SK-N-SH (cell line): ENCODE measurements around the gene OR6X1. TPM values are rescaled to one million over a fixed set of nuclear protein-coding genes. Genes with fewer than 3 reads are reported as not detected.

ENCODE experiments used
- CTCF ChIA-PET: fragments of 300-600, 350-600 bp; formaldehyde crosslinking; extraction: SDS; loops from one replicate; lab custom pipeline; 2021; lab: Yijun Ruan, JAX
- POLR2A ChIA-PET: fragments of 350-600 bp; sonication (Branson Sonifier 250); formaldehyde crosslinking; extraction: SDS; loops from one replicate; lab custom pipeline; 2020; ENCODE audit warnings: antibody characterized with exemption, inconsistent platforms; lab: Yijun Ruan, JAX
- DNase-seq: peaks from one replicate; pipeline ENCODE4 v3.0.0; 2012
- H2AFZ ChIP-seq: fragments of 200-600 bp; sonication (generic); 2 replicates; pipeline ENCODE4 v1.8.1; 2016; ENCODE audit warnings: antibody characterized with exemption, mild to moderate bottlenecking, low read depth
- H3F3A ChIP-seq: fragments of 200-600 bp; sonication (generic); replicated peaks from 2 replicates; pipeline ENCODE3; 2016; ENCODE audit warnings: antibody characterized with exemption, mild to moderate bottlenecking; ENCODE audit not compliant: insufficient read depth
- H3K27ac ChIP-seq, 2 experiments: fragments of 200-500 bp in 1 of 2; fragments of 200-600 bp in 1 of 2; sonication (Bioruptor generic) in 1 of 2; sonication (generic), shearing (Covaris generic) in 1 of 2; 2 replicates each; pipeline versions ENCODE4 v1.5.1 to v1.6.1; 2014 to 2016; ENCODE audit warnings: low read depth in 2 of 2, inconsistent platforms in 1 of 2, low read length in 1 of 2, mild to moderate bottlenecking in 1 of 2, mixed read lengths in 1 of 2
- H3K27me3 ChIP-seq: fragments of 200-600 bp; sonication (generic), shearing (Covaris generic); 2 replicates; pipeline ENCODE4 v1.6.1; 2016; ENCODE audit warnings: mixed run types; ENCODE audit not compliant: insufficient read depth
- H3K36me3 ChIP-seq, 2 experiments: fragments of 200-500 bp in 1 of 2; fragments of 200-600 bp in 1 of 2; sonication (Bioruptor generic) in 1 of 2; sonication (generic) in 1 of 2; replicated peaks in 1 of 2; 2 replicates each; pipeline versions ENCODE3 to v1.5.1; 2014 to 2016; ENCODE audit warnings: low read length in 1 of 2, mild to moderate bottlenecking in 1 of 2; ENCODE audit not compliant: insufficient read depth in 2 of 2, control insufficient read depth in 1 of 2
- H3K4me1 ChIP-seq, 2 experiments: fragments of 200-500 bp in 1 of 2; fragments of 200-600 bp in 1 of 2; sonication (Bioruptor generic) in 1 of 2; sonication (generic), shearing (Covaris generic) in 1 of 2; 2 replicates each; pipeline versions ENCODE4 v1.5.1 to v1.6.1; 2014 to 2016; ENCODE audit warnings: low read depth in 1 of 2, low read length in 1 of 2, mixed run types in 1 of 2; ENCODE audit not compliant: insufficient read depth in 2 of 2, control insufficient read depth in 1 of 2
- H3K4me2 ChIP-seq: fragments of 200-600 bp; sonication (generic), shearing (Covaris generic); 2 replicates; pipeline ENCODE4 v1.6.1; 2017; ENCODE audit warnings: mixed run types
- H3K4me3 ChIP-seq, 2 experiments: fragments of 200-500 bp in 1 of 2; fragments of 200-600 bp in 1 of 2; sonication (Bioruptor generic) in 1 of 2; sonication (generic), shearing (Covaris generic) in 1 of 2; 2 replicates each; pipeline versions ENCODE4 v1.5.1 to v1.8.1; 2014 to 2016; ENCODE audit warnings: low read depth in 2 of 2, inconsistent platforms in 1 of 2, low read length in 1 of 2, mild to moderate bottlenecking in 1 of 2, mixed read lengths in 1 of 2, moderate library complexity in 1 of 2
- H3K79me2 ChIP-seq: fragments of 200-600 bp; sonication (generic); 2 replicates; pipeline ENCODE4 v1.8.1; 2017; ENCODE audit warnings: mild to moderate bottlenecking; ENCODE audit not compliant: insufficient read depth
- H3K9ac ChIP-seq: fragments of 200-600 bp; sonication (generic); 2 replicates; pipeline ENCODE4 v1.6.1; 2017; ENCODE audit warnings: mixed run types
- H3K9me2 ChIP-seq: fragments of 200-600 bp; sonication (generic); 2 replicates; pipeline ENCODE4 v1.6.1; 2017; ENCODE audit warnings: mixed run types
- H3K9me3 ChIP-seq: fragments of 200-600 bp; sonication (generic); 2 replicates; pipeline ENCODE4 v1.6.1; 2017; ENCODE audit warnings: mixed run types, mild to moderate bottlenecking, moderate library complexity
- H4K20me1 ChIP-seq: fragments of 200-600 bp; sonication (generic); 2 replicates; pipeline ENCODE4 v1.6.1; 2017; ENCODE audit warnings: mild to moderate bottlenecking, mixed run types; ENCODE audit not compliant: insufficient read depth
- EP300 ChIP-seq, 2 experiments: IDR thresholded peaks; 2 replicates each; pipeline versions ENCODE4 v1.4.0 to v1.6.1; 2012; ENCODE audit warnings: borderline replicate concordance in 1 of 2, low read depth in 1 of 2, low read length in 1 of 2
- EZH2phosphoT487 ChIP-seq: fragments of 200-600 bp; sonication (generic); IDR thresholded peaks from 2 replicates; pipeline ENCODE4 v1.6.1; 2017; ENCODE audit warnings: low read depth, mixed run types, mild to moderate bottlenecking, antibody characterized with exemption, moderate library complexity, borderline replicate concordance
- FOSL2 ChIP-seq: IDR thresholded peaks from 2 replicates; pipeline ENCODE4 v1.4.0; 2012; ENCODE audit warnings: low read depth, mild to moderate bottlenecking, moderate library complexity, borderline replicate concordance
- FOXM1 ChIP-seq: IDR thresholded peaks from 2 replicates; pipeline ENCODE4 v1.4.0; 2012; ENCODE audit warnings: low read depth, mild to moderate bottlenecking
- GABPA ChIP-seq: IDR thresholded peaks from 2 replicates; pipeline ENCODE4 v1.4.0; 2012; ENCODE audit warnings: low read depth, mild to moderate bottlenecking
- GATA2 ChIP-seq: sonication (generic); formaldehyde crosslinking; IDR thresholded peaks from 2 replicates; pipeline ENCODE4 v1.5.0; 2020; ENCODE audit warnings: mild to moderate bottlenecking, missing genetic modification reagents
- JUND ChIP-seq: IDR thresholded peaks from 2 replicates; pipeline ENCODE4 v1.4.0; 2012
- MXI1 ChIP-seq: IDR thresholded peaks from 2 replicates; pipeline ENCODE4 v1.6.1; 2012; ENCODE audit warnings: mild to moderate bottlenecking, low read depth, low read length, improper control_type of control experiment
- NFIC ChIP-seq: IDR thresholded peaks from 2 replicates; pipeline ENCODE4 v1.4.0; 2012; ENCODE audit warnings: borderline replicate concordance
- RCOR1 ChIP-seq: fragments of 150-350 bp; IDR thresholded peaks from 2 replicates; pipeline ENCODE4 v1.6.1; 2017; ENCODE audit warnings: antibody characterized with exemption, low read length
- RFX5 ChIP-seq: IDR thresholded peaks from 2 replicates; pipeline ENCODE4 v1.6.1; 2012; ENCODE audit warnings: mild to moderate bottlenecking, improper control_type of control experiment, low read length
- RXRA ChIP-seq: IDR thresholded peaks from 2 replicates; pipeline ENCODE4 v1.4.0; 2012; ENCODE audit warnings: low read depth, mild to moderate bottlenecking, borderline replicate concordance
- SIN3A ChIP-seq: IDR thresholded peaks from 2 replicates; pipeline ENCODE4 v1.6.1; 2012; ENCODE audit warnings: low read depth, mild to moderate bottlenecking, low read length, moderate library complexity, borderline replicate concordance
- TEAD4 ChIP-seq: IDR thresholded peaks from 2 replicates; pipeline ENCODE4 v1.4.0; 2012; ENCODE audit warnings: mild to moderate bottlenecking, borderline replicate concordance; ENCODE audit not compliant: insufficient read depth
- YY1 ChIP-seq: IDR thresholded peaks from 2 replicates; pipeline ENCODE4 v1.4.0; 2012; ENCODE audit warnings: low read depth, mild to moderate bottlenecking
- WGBS: methylation state at CpG from one replicate; pipeline ENCODE4 v1.1.6; 2017; ENCODE audit warnings: low lambda C conversion rate; 5-methylcytosine and 5-hydroxymethylcytosine counted together
- polyA plus RNA-seq, 3 experiments: library from polyadenylated mRNA; depleted of rRNA; stranded (reverse); fragments of >200 nt; gene quantifications; 2 replicates each; pipeline ENCODE4 v1.2.3, GENCODE V29; 2012
- TF ChIP-seq, protein P1 (sequence below): fragments of 150-350 bp; IDR thresholded peaks from 2 replicates; pipeline ENCODE4 v1.6.1; 2017; ENCODE audit warnings: antibody characterized with exemption, low read length, low read depth, borderline replicate concordance
- TF ChIP-seq, protein P2 (sequence below): fragments of 150-350 bp; IDR thresholded peaks from 2 replicates; pipeline ENCODE4 v1.6.1; 2016; ENCODE audit warnings: mild to moderate bottlenecking, low read depth, low read length
- TF ChIP-seq, protein P3 (sequence below): IDR thresholded peaks from 2 replicates; pipeline ENCODE4 v1.6.1; 2012; ENCODE audit warnings: mild to moderate bottlenecking, low read depth, low read length, moderate library complexity
- TF ChIP-seq, protein P4 (sequence below): fragments of 200-600 bp; sonication (generic); IDR thresholded peaks from 2 replicates; pipeline ENCODE4 v1.6.1; 2017; ENCODE audit warnings: antibody characterized with exemption, mild to moderate bottlenecking, moderate library complexity

Gene OR6X1
- polyA plus RNA-seq, 1 of the 3 experiments (the other 2 are of a cell fraction), result not detected

DNA sequence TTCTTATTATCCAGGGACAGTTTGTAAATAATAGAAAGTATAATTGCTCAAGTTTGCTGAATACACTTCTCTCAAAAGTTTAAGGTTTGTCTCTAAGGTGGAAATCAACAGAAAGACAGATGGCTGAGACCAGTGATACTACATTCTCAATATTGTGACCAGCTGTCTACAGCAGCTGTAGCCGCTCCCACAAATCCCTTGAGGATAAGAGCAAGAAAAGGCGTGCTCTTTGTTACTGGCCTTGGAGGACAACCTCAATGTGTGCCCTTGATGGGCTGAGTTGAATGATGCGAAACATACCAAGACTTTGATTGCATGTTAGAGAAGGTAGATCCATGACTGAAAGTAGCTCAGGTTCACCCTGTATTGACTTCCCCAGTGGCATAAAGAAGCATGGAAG is 45.7 kb upstream of the OR6X1 start:
- CTCF ChIA-PET, result interaction anchor here (0.7 kb wide), 1 partner anchor 11 kb away, joined by 4 read pairs; no protein-coding TSS in a partner anchor

More for the DNA sequence above, 45.7 kb upstream of the OR6X1 start:
- no peaks in the 10 kb centered on the region for H3K4me1 ChIP-seq
- no peaks in the 10 kb centered on the region for H3K9me2 ChIP-seq
- H3K9ac ChIP-seq, result no peak overlapping the region
- H3F3A ChIP-seq, result no peaks in the 10 kb centered on the region
- H3K4me2 ChIP-seq, result no peak overlapping the region
- no peak for TF ChIP-seq RXRA
- no peak for TF ChIP-seq JUND
- no peak for TF ChIP-seq MXI1
- TF ChIP-seq, protein P1, sequence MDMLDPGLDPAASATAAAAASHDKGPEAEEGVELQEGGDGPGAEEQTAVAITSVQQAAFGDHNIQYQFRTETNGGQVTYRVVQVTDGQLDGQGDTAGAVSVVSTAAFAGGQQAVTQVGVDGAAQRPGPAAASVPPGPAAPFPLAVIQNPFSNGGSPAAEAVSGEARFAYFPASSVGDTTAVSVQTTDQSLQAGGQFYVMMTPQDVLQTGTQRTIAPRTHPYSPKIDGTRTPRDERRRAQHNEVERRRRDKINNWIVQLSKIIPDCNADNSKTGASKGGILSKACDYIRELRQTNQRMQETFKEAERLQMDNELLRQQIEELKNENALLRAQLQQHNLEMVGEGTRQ, result no peak
- no peak for TF ChIP-seq FOSL2
- TF ChIP-seq EZH2phosphoT487, result no peak
- TF ChIP-seq NFIC, result no peak
- TF ChIP-seq, protein P2, sequence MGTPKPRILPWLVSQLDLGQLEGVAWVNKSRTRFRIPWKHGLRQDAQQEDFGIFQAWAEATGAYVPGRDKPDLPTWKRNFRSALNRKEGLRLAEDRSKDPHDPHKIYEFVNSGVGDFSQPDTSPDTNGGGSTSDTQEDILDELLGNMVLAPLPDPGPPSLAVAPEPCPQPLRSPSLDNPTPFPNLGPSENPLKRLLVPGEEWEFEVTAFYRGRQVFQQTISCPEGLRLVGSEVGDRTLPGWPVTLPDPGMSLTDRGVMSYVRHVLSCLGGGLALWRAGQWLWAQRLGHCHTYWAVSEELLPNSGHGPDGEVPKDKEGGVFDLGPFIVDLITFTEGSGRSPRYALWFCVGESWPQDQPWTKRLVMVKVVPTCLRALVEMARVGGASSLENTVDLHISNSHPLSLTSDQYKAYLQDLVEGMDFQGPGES, result no peak
- TF ChIP-seq YY1, result no peak
- TF ChIP-seq GABPA, result no peak
- TF ChIP-seq SIN3A, result no peak
- no peak for TF ChIP-seq GATA2 (CRISPR knock-in tag)
- TF ChIP-seq, protein P3, sequence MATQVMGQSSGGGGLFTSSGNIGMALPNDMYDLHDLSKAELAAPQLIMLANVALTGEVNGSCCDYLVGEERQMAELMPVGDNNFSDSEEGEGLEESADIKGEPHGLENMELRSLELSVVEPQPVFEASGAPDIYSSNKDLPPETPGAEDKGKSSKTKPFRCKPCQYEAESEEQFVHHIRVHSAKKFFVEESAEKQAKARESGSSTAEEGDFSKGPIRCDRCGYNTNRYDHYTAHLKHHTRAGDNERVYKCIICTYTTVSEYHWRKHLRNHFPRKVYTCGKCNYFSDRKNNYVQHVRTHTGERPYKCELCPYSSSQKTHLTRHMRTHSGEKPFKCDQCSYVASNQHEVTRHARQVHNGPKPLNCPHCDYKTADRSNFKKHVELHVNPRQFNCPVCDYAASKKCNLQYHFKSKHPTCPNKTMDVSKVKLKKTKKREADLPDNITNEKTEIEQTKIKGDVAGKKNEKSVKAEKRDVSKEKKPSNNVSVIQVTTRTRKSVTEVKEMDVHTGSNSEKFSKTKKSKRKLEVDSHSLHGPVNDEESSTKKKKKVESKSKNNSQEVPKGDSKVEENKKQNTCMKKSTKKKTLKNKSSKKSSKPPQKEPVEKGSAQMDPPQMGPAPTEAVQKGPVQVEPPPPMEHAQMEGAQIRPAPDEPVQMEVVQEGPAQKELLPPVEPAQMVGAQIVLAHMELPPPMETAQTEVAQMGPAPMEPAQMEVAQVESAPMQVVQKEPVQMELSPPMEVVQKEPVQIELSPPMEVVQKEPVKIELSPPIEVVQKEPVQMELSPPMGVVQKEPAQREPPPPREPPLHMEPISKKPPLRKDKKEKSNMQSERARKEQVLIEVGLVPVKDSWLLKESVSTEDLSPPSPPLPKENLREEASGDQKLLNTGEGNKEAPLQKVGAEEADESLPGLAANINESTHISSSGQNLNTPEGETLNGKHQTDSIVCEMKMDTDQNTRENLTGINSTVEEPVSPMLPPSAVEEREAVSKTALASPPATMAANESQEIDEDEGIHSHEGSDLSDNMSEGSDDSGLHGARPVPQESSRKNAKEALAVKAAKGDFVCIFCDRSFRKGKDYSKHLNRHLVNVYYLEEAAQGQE, result no peak
- no peak for TF ChIP-seq RFX5
- no peak for TF ChIP-seq EP300 (IDR thresholded peaks at IDR 0.05; ENCODE audit: borderline replicate concordance in 1 of 2, low read depth in 1 of 2, low read length in 1 of 2)
- TF ChIP-seq, protein P4, sequence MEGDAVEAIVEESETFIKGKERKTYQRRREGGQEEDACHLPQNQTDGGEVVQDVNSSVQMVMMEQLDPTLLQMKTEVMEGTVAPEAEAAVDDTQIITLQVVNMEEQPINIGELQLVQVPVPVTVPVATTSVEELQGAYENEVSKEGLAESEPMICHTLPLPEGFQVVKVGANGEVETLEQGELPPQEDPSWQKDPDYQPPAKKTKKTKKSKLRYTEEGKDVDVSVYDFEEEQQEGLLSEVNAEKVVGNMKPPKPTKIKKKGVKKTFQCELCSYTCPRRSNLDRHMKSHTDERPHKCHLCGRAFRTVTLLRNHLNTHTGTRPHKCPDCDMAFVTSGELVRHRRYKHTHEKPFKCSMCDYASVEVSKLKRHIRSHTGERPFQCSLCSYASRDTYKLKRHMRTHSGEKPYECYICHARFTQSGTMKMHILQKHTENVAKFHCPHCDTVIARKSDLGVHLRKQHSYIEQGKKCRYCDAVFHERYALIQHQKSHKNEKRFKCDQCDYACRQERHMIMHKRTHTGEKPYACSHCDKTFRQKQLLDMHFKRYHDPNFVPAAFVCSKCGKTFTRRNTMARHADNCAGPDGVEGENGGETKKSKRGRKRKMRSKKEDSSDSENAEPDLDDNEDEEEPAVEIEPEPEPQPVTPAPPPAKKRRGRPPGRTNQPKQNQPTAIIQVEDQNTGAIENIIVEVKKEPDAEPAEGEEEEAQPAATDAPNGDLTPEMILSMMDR, result no peak
- no peak for TF ChIP-seq TEAD4
- TF ChIP-seq FOXM1, result no peak
- TF ChIP-seq RCOR1, result no peak
- TF ChIP-seq, all 33 proteins: peak for 0
- no peaks in the 10 kb centered on the region for H3K9me3 ChIP-seq
- DNase-seq, result no peak
- H3K27me3 ChIP-seq, result no peaks in the 10 kb centered on the region
- no peak overlapping the region for H2AFZ ChIP-seq
- 20% methylated on average over 3 of the region's 3 CpGs for WGBS
- H3K36me3 ChIP-seq, result no peaks in the 10 kb centered on the region
- no peak overlapping the region for H3K27ac ChIP-seq
- POLR2A ChIA-PET, result no interaction called here
- no peaks in the 10 kb centered on the region for H3K79me2 ChIP-seq
- H4K20me1 ChIP-seq, result no peaks in the 10 kb centered on the region
- no peak overlapping the region for H3K4me3 ChIP-seq
